Measurements from ENCODE around the gene BCHE. TPM values are rescaled to one million over a fixed set of nuclear protein-coding genes. Genes with fewer than 3 reads are reported as not detected.

The BCHE gene
- total RNA-seq, 1 donor from 2014 or later = not detected

GRCh38 chr3:165725296-165725695, 111.9 kb downstream of the BCHE start:
- no peak overlapping the region for H3K4me3 Mint-ChIP-seq
- no peaks in the 10 kb centered on the region for H3K36me3 Mint-ChIP-seq (ENCODE audit: low read depth)
- no peaks in the 10 kb centered on the region for H3K9me3 Mint-ChIP-seq
- no peaks in the 10 kb centered on the region for H3K4me1 Mint-ChIP-seq (ENCODE audit: low read depth)
- intact Hi-C loops (cut with micrococcal nuclease) = no loop called here
- no peaks in the 10 kb centered on the region for H3K27me3 Mint-ChIP-seq (ENCODE audit: insufficient read depth)
- DNase-seq (ENCODE audit: low spot score) = no peak
- no peak overlapping the region for H3K27ac Mint-ChIP-seq
